Measurements from ENCODE around the gene CNTNAP5. TPM values are rescaled to one million over a fixed set of nuclear protein-coding genes. Genes with fewer than 3 reads are reported as not detected.

CNTNAP5 gene
- total and polyA plus RNA-seq, 2 of the 8 experiments (the other 6 are each of a cell fraction or from before 2014, with no cell fraction given) = 0.11 to 0.76 TPM

DNA sequence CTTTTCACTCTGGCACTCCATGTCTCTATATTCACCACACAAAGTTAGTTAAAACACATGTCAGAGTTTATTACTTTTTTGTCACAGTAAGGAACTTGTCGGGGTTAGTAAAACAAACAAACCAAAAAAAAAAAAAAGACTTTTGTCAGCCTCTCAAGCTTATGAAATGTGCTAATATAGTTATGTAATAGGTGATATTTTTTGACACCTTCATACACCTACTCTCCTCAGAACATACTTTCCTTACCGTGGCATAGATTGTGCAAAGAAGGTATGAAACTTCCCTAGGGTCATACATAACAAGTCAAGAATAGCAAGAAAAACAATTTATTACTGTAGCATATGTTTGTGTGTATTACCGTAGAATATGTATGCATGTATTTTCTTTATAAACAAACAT is 633.3 kb downstream of the CNTNAP5 start:
- no peaks in the 10 kb centered on the region for H3K79me2 ChIP-seq (ENCODE audit: control insufficient read depth in 1 of 2, insufficient read depth in 2 of 2, low read length in 2 of 2)
- H2BK12ac ChIP-seq (ENCODE audit: low read depth, low read length) = no peak overlapping the region
- WGBS, 2 experiments (ENCODE audit: extremely low coverage in 1 of 2, insufficient coverage in 1 of 2, insufficient read length in 1 of 2, insufficient replicate concordance in 2 of 2, low coverage in 1 of 2, low lambda C conversion rate in 2 of 2, missing lambda C conversion rate in 1 of 2) = 96% methylated on average over 3 of the region's 3 CpGs; no CpG with 5 or more reads in 1 of the 2 experiments
- H4K5ac ChIP-seq (ENCODE audit: insufficient read length, low read depth, low read length) = no peak overlapping the region
- DNase-seq (ENCODE audit: low read depth in 1 of 2, low spot score in 2 of 2) = no peak
- H3K36me3 ChIP-seq (ENCODE audit: control insufficient read depth in 2 of 4, insufficient read depth in 4 of 4, low read length in 3 of 4) = no peaks in the 10 kb centered on the region
- H3K27ac ChIP-seq (ENCODE audit: low read depth, low read length) = no peak overlapping the region
- H3K79me1 ChIP-seq (ENCODE audit: low read depth, low read length) = no peaks in the 10 kb centered on the region
- H3K4me1 ChIP-seq (replicated peaks in 1 of 4; ENCODE audit: control insufficient read depth in 3 of 4, insufficient read depth in 4 of 4, low read length in 3 of 4) = peaks cover 0 to 3% (median 0%) of the 10 kb centered on the region in 4 experiments; a peak in 2 of 7 replicates
- no peak overlapping the region for H4K91ac ChIP-seq (replicated peaks; ENCODE audit: insufficient read length, low read length)
- no peak for FAIRE-seq
- no peaks in the 10 kb centered on the region for H4K20me1 ChIP-seq (replicated peaks in 1 of 2; ENCODE audit: control insufficient read depth in 1 of 2, insufficient read depth in 2 of 2, low read length in 2 of 2)
- no peak overlapping the region for H2AFZ ChIP-seq (ENCODE audit: low read length)
- H2AK5ac ChIP-seq (ENCODE audit: low read depth, low read length) = no peak overlapping the region
- H3K4ac ChIP-seq (replicated peaks; ENCODE audit: insufficient read length, low read depth, low read length) = no peak overlapping the region
- H3K18ac ChIP-seq (ENCODE audit: extremely low read depth, low read length) = no peak overlapping the region
- no peak overlapping the region for H2BK120ac ChIP-seq (replicated peaks; ENCODE audit: low read depth, low read length)
- no peak overlapping the region for H2BK15ac ChIP-seq (ENCODE audit: low read length)
- H3K23ac ChIP-seq (ENCODE audit: insufficient read length) = no peak overlapping the region
- no peak overlapping the region for H2BK20ac ChIP-seq (ENCODE audit: low read length)
- no peak overlapping the region for H3K9ac ChIP-seq (replicated peaks in 1 of 4; ENCODE audit: extremely low read depth in 1 of 4, low read depth in 3 of 4, low read length in 3 of 4)
- no peak overlapping the region for H2BK5ac ChIP-seq (ENCODE audit: low read depth, low read length)
- no peak overlapping the region for H3K4me2 ChIP-seq (ENCODE audit: insufficient read depth in 1 of 2, low read depth in 2 of 2, low read length in 2 of 2)
- H3K14ac ChIP-seq (ENCODE audit: insufficient read length) = no peak overlapping the region
- POLR2A ChIA-PET (ENCODE audit: partially characterized antibody) = no interaction called here
- H3K27me3 ChIP-seq (replicated peaks in 1 of 4; ENCODE audit: control insufficient read depth in 3 of 4, extremely low read depth in 1 of 4, insufficient read depth in 3 of 4, low read length in 3 of 4) = no peaks in the 10 kb centered on the region
- CTCF ChIA-PET (ENCODE audit: partially characterized antibody) = interaction anchor here (0.8 to 1.2 kb wide), 2 partner anchors 10 to 18 kb away, joined by 3 read pairs; no protein-coding TSS in a partner anchor
- H4K8ac ChIP-seq (ENCODE audit: extremely low read depth, insufficient read depth, low read length) = no peak overlapping the region
- no peak overlapping the region for H3K4me3 ChIP-seq (ENCODE audit: extremely low read depth in 1 of 4, insufficient read depth in 2 of 4, low read depth in 3 of 4, low read length in 4 of 4)
- H3K56ac ChIP-seq (replicated peaks; ENCODE audit: insufficient read length, low read depth, low read length) = no peak overlapping the region
- no peaks in the 10 kb centered on the region for H3K23me2 ChIP-seq (ENCODE audit: low read depth, low read length)
- no peaks in the 10 kb centered on the region for H3K9me3 ChIP-seq (ENCODE audit: insufficient read depth in 2 of 2, low read depth in 1 of 2, low read length in 1 of 2)
- TF ChIP-seq, protein P1, sequence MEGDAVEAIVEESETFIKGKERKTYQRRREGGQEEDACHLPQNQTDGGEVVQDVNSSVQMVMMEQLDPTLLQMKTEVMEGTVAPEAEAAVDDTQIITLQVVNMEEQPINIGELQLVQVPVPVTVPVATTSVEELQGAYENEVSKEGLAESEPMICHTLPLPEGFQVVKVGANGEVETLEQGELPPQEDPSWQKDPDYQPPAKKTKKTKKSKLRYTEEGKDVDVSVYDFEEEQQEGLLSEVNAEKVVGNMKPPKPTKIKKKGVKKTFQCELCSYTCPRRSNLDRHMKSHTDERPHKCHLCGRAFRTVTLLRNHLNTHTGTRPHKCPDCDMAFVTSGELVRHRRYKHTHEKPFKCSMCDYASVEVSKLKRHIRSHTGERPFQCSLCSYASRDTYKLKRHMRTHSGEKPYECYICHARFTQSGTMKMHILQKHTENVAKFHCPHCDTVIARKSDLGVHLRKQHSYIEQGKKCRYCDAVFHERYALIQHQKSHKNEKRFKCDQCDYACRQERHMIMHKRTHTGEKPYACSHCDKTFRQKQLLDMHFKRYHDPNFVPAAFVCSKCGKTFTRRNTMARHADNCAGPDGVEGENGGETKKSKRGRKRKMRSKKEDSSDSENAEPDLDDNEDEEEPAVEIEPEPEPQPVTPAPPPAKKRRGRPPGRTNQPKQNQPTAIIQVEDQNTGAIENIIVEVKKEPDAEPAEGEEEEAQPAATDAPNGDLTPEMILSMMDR (IDR thresholded peaks at IDR 0.05; ENCODE audit: control extremely low read depth in 1 of 3, insufficient read depth in 1 of 3, low read depth in 1 of 3, low read length in 3 of 3) = no peak
- TF ChIP-seq, protein P2, sequence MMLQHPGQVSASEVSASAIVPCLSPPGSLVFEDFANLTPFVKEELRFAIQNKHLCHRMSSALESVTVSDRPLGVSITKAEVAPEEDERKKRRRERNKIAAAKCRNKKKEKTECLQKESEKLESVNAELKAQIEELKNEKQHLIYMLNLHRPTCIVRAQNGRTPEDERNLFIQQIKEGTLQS (IDR thresholded peaks at IDR 0.05; ENCODE audit: insufficient read depth, low read depth, low read length) = no peak
- TF ChIP-seq TCF12 (IDR thresholded peaks at IDR 0.05; ENCODE audit: low read depth, low read length) (no peak), RFX5 (IDR thresholded peaks at IDR 0.05; ENCODE audit: borderline replicate concordance, low read depth, low read length) (no peak), SP1 (IDR thresholded peaks at IDR 0.05; ENCODE audit: low read depth, low read length) (no peak), EZH2 (IDR thresholded peaks at IDR 0.05; ENCODE audit: low read depth, low read length, severe bottlenecking) (no peak), HDAC6 (IDR thresholded peaks at IDR 0.05; ENCODE audit: low read depth, low read length) (no peak), POU5F1 (IDR thresholded peaks at IDR 0.05; ENCODE audit: low read depth, low read length) (no peak), CHD1 (IDR thresholded peaks at IDR 0.05; ENCODE audit: low read depth, low read length) (no peak), RAD21 (IDR thresholded peaks at IDR 0.05 in 1 of 2, conservative IDR thresholded peaks at IDR 0.05 in 1 of 2; ENCODE audit: low read depth in 2 of 2, low read length in 2 of 2) (no peak), MAFK (IDR thresholded peaks at IDR 0.05; ENCODE audit: low read depth, low read length) (no peak)

All from H1 (cell line).